ENCODE data around the gene APOL1.
"Not testable (repeated sequence)": the region's sequence is repeated elsewhere in the genome, so short reads cannot be mapped to it uniquely, and the experiment has no call there.

Gene APOL1

GRCh38 chr22:36250292-36250960 is 2.5 kb upstream of the APOL1 start:
- not testable (repeated sequence) for H3K9ac ChIP-seq (ENCODE audit: low read depth, low read length); H3K36me3 ChIP-seq (ENCODE audit: control insufficient read depth, insufficient read depth, low read length); H3K27me3 ChIP-seq (ENCODE audit: control insufficient read depth, insufficient read depth, low read length); H3K4me1 ChIP-seq (ENCODE audit: control insufficient read depth, insufficient read depth, low read length); H3K4me3 ChIP-seq (ENCODE audit: low read depth, low read length); H3K9me3 ChIP-seq (ENCODE audit: control insufficient read depth, insufficient read depth, low read length)

- H3K9ac ChIP-seq (ENCODE audit: low read depth, low read length); H3K9me3 ChIP-seq (ENCODE audit: control insufficient read depth, insufficient read depth, low read length); H3K4me1 ChIP-seq (ENCODE audit: control insufficient read depth, insufficient read depth, low read length); H3K4me3 ChIP-seq (ENCODE audit: low read depth, low read length); H3K36me3 ChIP-seq (ENCODE audit: control insufficient read depth, insufficient read depth, low read length); H3K27me3 ChIP-seq (ENCODE audit: control insufficient read depth, insufficient read depth, low read length): not testable (repeated sequence)
Measured at GRCh38 chr22:36251979-36252608, 839 bp upstream of the APOL1 start.

- Histone ChIP-seq H3K4me1 (ENCODE audit: control insufficient read depth, insufficient read depth, low read length) (peaks cover 9% of the 10 kb centered on the region), H3K36me3 (ENCODE audit: control insufficient read depth, insufficient read depth, low read length) (no peaks in the 10 kb centered on the region), H3K27me3 (ENCODE audit: control insufficient read depth, insufficient read depth, low read length) (no peaks in the 10 kb centered on the region), H3K4me3 (ENCODE audit: low read depth, low read length) (no peak overlapping the region), H3K9me3 (ENCODE audit: control insufficient read depth, insufficient read depth, low read length) (peaks cover 1% of the 10 kb centered on the region), H3K9ac (ENCODE audit: low read depth, low read length) (no peak overlapping the region)
Measured at GRCh38 chr22:36253523-36254490, 874 bp downstream of the APOL1 start.

- not testable (repeated sequence) for H3K27me3 ChIP-seq (ENCODE audit: control insufficient read depth, insufficient read depth, low read length); H3K9ac ChIP-seq (ENCODE audit: low read depth, low read length); H3K9me3 ChIP-seq (ENCODE audit: control insufficient read depth, insufficient read depth, low read length); H3K36me3 ChIP-seq (ENCODE audit: control insufficient read depth, insufficient read depth, low read length); H3K4me3 ChIP-seq (ENCODE audit: low read depth, low read length)
- peaks cover 20% of the 10 kb centered on the region for H3K4me1 ChIP-seq (ENCODE audit: control insufficient read depth, insufficient read depth, low read length)
Measured at GRCh38 chr22:36255572-36255971, 2.6 kb downstream of the APOL1 start.

GRCh38 chr22:36256478-36256877 is 3.5 kb downstream of the APOL1 start:
- Histone ChIP-seq H3K9me3 (ENCODE audit: control insufficient read depth, insufficient read depth, low read length) (no peaks in the 10 kb centered on the region), H3K4me3 (ENCODE audit: low read depth, low read length) (no peak overlapping the region), H3K27me3 (ENCODE audit: control insufficient read depth, insufficient read depth, low read length) (no peaks in the 10 kb centered on the region), H3K9ac (ENCODE audit: low read depth, low read length) (no peak overlapping the region), H3K36me3 (ENCODE audit: control insufficient read depth, insufficient read depth, low read length) (no peaks in the 10 kb centered on the region), H3K4me1 (ENCODE audit: control insufficient read depth, insufficient read depth, low read length) (peaks cover 18% of the 10 kb centered on the region)

DNA sequence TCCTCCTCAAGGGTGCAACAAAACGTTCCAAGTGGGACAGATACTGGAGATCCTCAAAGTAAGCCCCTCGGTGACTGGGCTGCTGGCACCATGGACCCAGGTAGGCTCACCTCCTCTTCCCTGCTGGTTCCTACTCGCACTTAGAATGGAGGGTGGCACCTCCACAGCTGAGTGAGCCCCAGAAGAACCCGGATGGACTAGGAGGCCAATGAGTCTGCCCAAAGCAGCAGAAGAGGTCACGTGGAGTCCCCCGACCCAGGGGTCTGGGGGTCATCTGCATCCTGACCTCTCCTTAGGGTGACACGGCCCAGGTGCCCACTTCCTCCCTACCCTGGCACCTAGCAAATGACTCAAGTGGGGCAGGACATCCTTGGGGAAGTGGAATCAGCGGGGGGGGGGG is 4.4 kb downstream of the APOL1 start:
- H3K9me3 ChIP-seq (ENCODE audit: control insufficient read depth, insufficient read depth, low read length): no peaks in the 10 kb centered on the region
- peaks cover 15% of the 10 kb centered on the region for H3K4me1 ChIP-seq (ENCODE audit: control insufficient read depth, insufficient read depth, low read length)
- no peak overlapping the region for H3K4me3 ChIP-seq (ENCODE audit: low read depth, low read length)
- H3K9ac ChIP-seq (ENCODE audit: low read depth, low read length): no peak overlapping the region
- H3K36me3 ChIP-seq (ENCODE audit: control insufficient read depth, insufficient read depth, low read length): no peaks in the 10 kb centered on the region
- H3K27me3 ChIP-seq (ENCODE audit: control insufficient read depth, insufficient read depth, low read length): no peaks in the 10 kb centered on the region

GRCh38 chr22:36257948-36258670 is 5.2 kb downstream of the APOL1 start:
- Histone ChIP-seq H3K4me3 (ENCODE audit: low read depth, low read length) (no peak overlapping the region), H3K4me1 (ENCODE audit: control insufficient read depth, insufficient read depth, low read length) (peaks cover 15% of the 10 kb centered on the region), H3K36me3 (ENCODE audit: control insufficient read depth, insufficient read depth, low read length) (no peaks in the 10 kb centered on the region), H3K9ac (ENCODE audit: low read depth, low read length) (no peak overlapping the region), H3K9me3 (ENCODE audit: control insufficient read depth, insufficient read depth, low read length) (no peaks in the 10 kb centered on the region), H3K27me3 (ENCODE audit: control insufficient read depth, insufficient read depth, low read length) (no peaks in the 10 kb centered on the region)

DNA sequence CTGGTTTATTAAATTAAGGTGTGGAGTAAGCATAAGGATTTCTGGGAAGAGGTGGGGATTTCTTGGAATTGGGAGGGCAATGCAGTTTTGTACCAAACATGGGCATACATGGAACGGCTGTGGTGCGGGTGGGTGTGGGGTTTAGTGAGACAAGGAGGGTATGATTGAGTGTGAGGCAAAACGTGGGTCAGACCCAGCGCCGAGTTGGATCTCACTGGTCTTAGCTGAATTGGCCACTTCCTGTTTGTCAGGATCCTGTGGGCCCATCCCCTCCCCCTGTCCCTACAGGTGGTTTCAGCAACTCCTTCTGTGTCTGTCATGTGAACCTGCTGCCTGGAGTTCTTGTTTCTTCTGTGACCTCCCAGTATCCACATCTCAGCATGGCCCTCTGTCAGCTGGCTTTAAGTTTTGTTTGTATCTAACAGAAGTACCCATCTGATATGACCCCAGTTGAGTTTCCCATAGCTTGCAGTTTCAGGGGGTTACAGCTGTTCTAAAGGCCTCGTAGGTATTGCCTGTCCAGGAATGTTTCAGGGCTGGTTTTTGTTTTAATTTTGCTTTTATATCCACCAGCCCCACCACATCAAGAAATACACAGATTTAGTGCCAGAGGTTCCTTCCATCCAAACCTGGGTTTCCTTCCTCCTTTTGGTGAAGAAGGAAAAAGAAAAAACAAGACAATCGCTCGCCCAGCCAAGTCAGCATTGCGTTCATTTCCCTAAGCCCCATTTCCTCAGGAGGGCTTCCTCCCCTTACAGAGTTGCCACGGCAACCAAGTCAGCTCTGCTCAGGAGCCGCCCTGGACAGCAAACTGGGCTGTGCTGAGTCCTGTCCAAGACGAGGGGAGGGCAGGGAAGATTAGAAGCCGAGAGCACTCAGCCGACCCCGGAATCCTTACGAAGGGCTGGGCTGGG is 6.0 kb downstream of the APOL1 start:
- Histone ChIP-seq H3K4me3 (ENCODE audit: low read depth, low read length) (no peak overlapping the region), H3K9ac (ENCODE audit: low read depth, low read length) (no peak overlapping the region), H3K9me3 (ENCODE audit: control insufficient read depth, insufficient read depth, low read length) (no peaks in the 10 kb centered on the region), H3K4me1 (ENCODE audit: control insufficient read depth, insufficient read depth, low read length) (peaks cover 15% of the 10 kb centered on the region), H3K36me3 (ENCODE audit: control insufficient read depth, insufficient read depth, low read length) (no peaks in the 10 kb centered on the region), H3K27me3 (ENCODE audit: control insufficient read depth, insufficient read depth, low read length) (no peaks in the 10 kb centered on the region)

GRCh38 chr22:36259615-36260300 is 6.8 kb downstream of the APOL1 start:
- Histone ChIP-seq H3K4me3 (ENCODE audit: low read depth, low read length) (no peak overlapping the region), H3K36me3 (ENCODE audit: control insufficient read depth, insufficient read depth, low read length) (no peaks in the 10 kb centered on the region), H3K4me1 (ENCODE audit: control insufficient read depth, insufficient read depth, low read length) (peaks cover 15% of the 10 kb centered on the region), H3K9me3 (ENCODE audit: control insufficient read depth, insufficient read depth, low read length) (no peaks in the 10 kb centered on the region), H3K9ac (ENCODE audit: low read depth, low read length) (no peak overlapping the region), H3K27me3 (ENCODE audit: control insufficient read depth, insufficient read depth, low read length) (no peaks in the 10 kb centered on the region)

- H3K4me3 ChIP-seq (ENCODE audit: low read depth, low read length); H3K36me3 ChIP-seq (ENCODE audit: control insufficient read depth, insufficient read depth, low read length); H3K9ac ChIP-seq (ENCODE audit: low read depth, low read length); H3K27me3 ChIP-seq (ENCODE audit: control insufficient read depth, insufficient read depth, low read length); H3K9me3 ChIP-seq (ENCODE audit: control insufficient read depth, insufficient read depth, low read length): not testable (repeated sequence)
- H3K4me1 ChIP-seq (ENCODE audit: control insufficient read depth, insufficient read depth, low read length): peaks cover 15% of the 10 kb centered on the region
Measured at GRCh38 chr22:36261675-36262074, 8.7 kb downstream of the APOL1 start.

Measured in iPS-15b (cell line).